Transverse colon (tissue), 3 donors: ENCODE results near the gene SPIN4.

Experiments
- POLR2A ChIP-seq: fragments of 450-650 bp; IDR thresholded peaks from one replicate; pipeline ENCODE4 v1.6.1; 2016; ENCODE audit warnings: antibody characterized with exemption, mild to moderate bottlenecking, moderate library complexity
- TF ChIP-seq, protein P1 (sequence below), 5 experiments: fragments of 200-600 bp in 3 of 5; fragments of 450-650 bp in 2 of 5; sonication (generic) in 3 of 5; IDR thresholded peaks; 1 replicate in 2 of 5; 2 replicates in 3 of 5; pipeline ENCODE4 v1.5.1; 2016 to 2017; ENCODE audit warnings: antibody characterized with exemption in 5 of 5, inconsistent platforms in 3 of 5, mild to moderate bottlenecking in 2 of 5, moderate library complexity in 1 of 5

DNA sequence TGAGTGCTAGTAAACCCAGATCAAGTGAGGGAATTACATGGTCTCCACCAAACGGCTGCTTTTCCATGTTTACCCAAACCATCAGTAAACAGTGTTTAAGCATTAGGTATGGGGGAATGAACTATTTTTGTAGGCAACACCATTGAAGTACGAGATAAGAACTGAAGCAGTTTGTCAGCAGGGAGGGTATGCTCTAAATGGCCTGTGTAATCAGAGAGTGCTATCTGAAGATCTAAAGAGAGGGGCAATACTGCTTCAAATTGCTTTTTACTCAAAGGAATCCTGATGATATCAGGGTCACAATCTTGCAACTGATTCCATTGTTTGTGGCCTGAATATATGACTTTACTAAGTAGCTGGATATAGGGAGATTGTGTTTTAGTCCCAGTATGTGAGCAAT lies 10.4 kb upstream of the SPIN4 start:
- TF ChIP-seq, protein P1, sequence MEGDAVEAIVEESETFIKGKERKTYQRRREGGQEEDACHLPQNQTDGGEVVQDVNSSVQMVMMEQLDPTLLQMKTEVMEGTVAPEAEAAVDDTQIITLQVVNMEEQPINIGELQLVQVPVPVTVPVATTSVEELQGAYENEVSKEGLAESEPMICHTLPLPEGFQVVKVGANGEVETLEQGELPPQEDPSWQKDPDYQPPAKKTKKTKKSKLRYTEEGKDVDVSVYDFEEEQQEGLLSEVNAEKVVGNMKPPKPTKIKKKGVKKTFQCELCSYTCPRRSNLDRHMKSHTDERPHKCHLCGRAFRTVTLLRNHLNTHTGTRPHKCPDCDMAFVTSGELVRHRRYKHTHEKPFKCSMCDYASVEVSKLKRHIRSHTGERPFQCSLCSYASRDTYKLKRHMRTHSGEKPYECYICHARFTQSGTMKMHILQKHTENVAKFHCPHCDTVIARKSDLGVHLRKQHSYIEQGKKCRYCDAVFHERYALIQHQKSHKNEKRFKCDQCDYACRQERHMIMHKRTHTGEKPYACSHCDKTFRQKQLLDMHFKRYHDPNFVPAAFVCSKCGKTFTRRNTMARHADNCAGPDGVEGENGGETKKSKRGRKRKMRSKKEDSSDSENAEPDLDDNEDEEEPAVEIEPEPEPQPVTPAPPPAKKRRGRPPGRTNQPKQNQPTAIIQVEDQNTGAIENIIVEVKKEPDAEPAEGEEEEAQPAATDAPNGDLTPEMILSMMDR (IDR thresholded peaks at IDR 0.05) = no peak
- TF ChIP-seq POLR2A = no peak
